K562 (cell line): Measurements from ENCODE around the gene ZNF529. TPM values are rescaled to one million over a fixed set of nuclear protein-coding genes. Genes with fewer than 3 reads are reported as not detected.

Source experiments
- CSDE1 ChIP-seq, 2 experiments: fragments of 450-650 bp; IDR thresholded peaks; 2 replicates each; pipeline ENCODE4 v1.6.1; 2016; ENCODE audit warnings: mild to moderate bottlenecking in 1 of 2
- HDGF ChIP-seq: fragments of 450-650 bp; IDR thresholded peaks from 2 replicates; pipeline ENCODE4 v1.6.1; 2016
- JUN ChIP-seq, 2 experiments: sonication (generic) in 1 of 2; formaldehyde crosslinking in 1 of 2; IDR thresholded peaks; 2 replicates each; pipeline versions ENCODE4 v1.6.1 to v1.8.0; 2012 to 2022; ENCODE audit warnings: borderline replicate concordance in 2 of 2, mild to moderate bottlenecking in 2 of 2, improper control_type of control experiment in 1 of 2, low read depth in 1 of 2, low read length in 1 of 2, missing genetic modification reagents in 1 of 2
- MCM5 ChIP-seq: fragments of 450-650 bp; IDR thresholded peaks from 2 replicates; pipeline ENCODE4 v1.6.1; 2016; ENCODE audit warnings: low read depth
- MECOM ChIP-seq: fragments of 250-450 bp; sonication (Bioruptor Pico); IDR thresholded peaks from 2 replicates; pipeline ENCODE4 v1.8.0; 2022; ENCODE audit warnings: inconsistent platforms
- MTA1 ChIP-seq: fragments of 450-650 bp; IDR thresholded peaks from 2 replicates; pipeline ENCODE4 v1.6.1; 2017; ENCODE audit warnings: borderline replicate concordance
- NCOA6 ChIP-seq: fragments of 450-650 bp; IDR thresholded peaks from 2 replicates; pipeline ENCODE4 v1.6.1; 2017; ENCODE audit warnings: mild to moderate bottlenecking
- NFATC3 ChIP-seq: fragments of 450-650 bp; IDR thresholded peaks from 2 replicates; pipeline ENCODE4 v1.6.1; 2017; ENCODE audit warnings: mild to moderate bottlenecking
- PCBP1 ChIP-seq: fragments of 200-400 bp; formaldehyde crosslinking; IDR thresholded peaks from 2 replicates; pipeline ENCODE4 v1.6.1; 2018; ENCODE audit warnings: mild to moderate bottlenecking, low read depth, low read length; ENCODE audit not compliant: poor library complexity, severe bottlenecking
- RAD51 ChIP-seq: fragments of 450-650 bp; IDR thresholded peaks from 2 replicates; pipeline ENCODE4 v1.7.1; 2016; ENCODE audit warnings: low read depth, mild to moderate bottlenecking, borderline replicate concordance
- SIN3A ChIP-seq, 2 experiments: fragments of 150-350 bp in 1 of 2; IDR thresholded peaks; 2 replicates each; pipeline ENCODE4 v1.6.1; 2011 to 2016; ENCODE audit warnings: borderline replicate concordance in 2 of 2, low read depth in 2 of 2, low read length in 2 of 2, mild to moderate bottlenecking in 2 of 2, moderate library complexity in 2 of 2; ENCODE audit not compliant: control insufficient read depth in 1 of 2
- SMARCE1 ChIP-seq: fragments of 450-650 bp; IDR thresholded peaks from 2 replicates; pipeline ENCODE4 v1.7.1; 2016; ENCODE audit warnings: mild to moderate bottlenecking
- SP1 ChIP-seq: sonication (generic); formaldehyde crosslinking; IDR thresholded peaks from 2 replicates; pipeline ENCODE4 v1.8.1; 2022; ENCODE audit warnings: mild to moderate bottlenecking, missing genetic modification reagents
- SPI1 ChIP-seq: IDR thresholded peaks from 2 replicates; pipeline ENCODE4 v1.6.1; 2011; ENCODE audit warnings: low read depth, low read length, control low read depth, borderline replicate concordance
- SRSF7 ChIP-seq: fragments of 200-400 bp; formaldehyde crosslinking; optimal IDR thresholded peaks from 2 replicates; pipeline ENCODE3; 2017; ENCODE audit warnings: mild to moderate bottlenecking, low read depth, low read length
- TCF7L2 ChIP-seq: fragments of 150-350 bp; IDR thresholded peaks from 2 replicates; pipeline ENCODE4 v1.6.1; 2016; ENCODE audit warnings: low read depth, mild to moderate bottlenecking, low read length, moderate library complexity
- TRIM28 ChIP-seq: fragments of 450-650 bp; IDR thresholded peaks from 2 replicates; pipeline ENCODE4 v1.6.1; 2017
- ZBTB7A ChIP-seq: IDR thresholded peaks from 2 replicates; pipeline ENCODE4 v1.6.1; 2011; ENCODE audit warnings: low read depth, mild to moderate bottlenecking, low read length, moderate library complexity, borderline replicate concordance; ENCODE audit not compliant: control insufficient read depth
- ZNF165 ChIP-seq: fragments of 250-450 bp; sonication (Bioruptor Pico); IDR thresholded peaks from 2 replicates; pipeline ENCODE4 v1.4.0; 2020; ENCODE audit warnings: borderline replicate concordance
- ZNF224 ChIP-seq: sonication (generic); formaldehyde crosslinking; IDR thresholded peaks from 2 replicates; pipeline ENCODE4 v1.8.0; 2022; ENCODE audit warnings: mild to moderate bottlenecking, missing genetic modification reagents
- ZNF444 ChIP-seq: fragments of 250-450 bp; sonication (Bioruptor Pico); IDR thresholded peaks from 2 replicates; pipeline ENCODE4 v1.4.0; 2020; ENCODE audit warnings: mild to moderate bottlenecking, moderate library complexity
- polyA plus RNA-seq, 8 experiments: library from polyadenylated mRNA; depleted of rRNA in 4 of 8; stranded (reverse) in 5 of 8; unstranded in 3 of 8; fragments of >200 nt; fragmentation: Nextera tagmentation in 2 of 8; fragmentation: Illumina TruSeq in 1 of 8; extraction: Ambion mirVana in 2 of 8; extraction: Trizol in 1 of 8; gene quantifications; 2 replicates each; pipeline versions ENCODE4 v1.2.1 to v1.2.3, GENCODE V29; 2011 to 2014; ENCODE audit warnings: inconsistent platforms in 1 of 8, missing spikeins in 1 of 8
- total RNA-seq, 7 experiments: library from RNA; depleted of rRNA in 6 of 7; stranded (reverse); fragments of >200 nt in 6 of 7; fragmentation: Illumina TruSeq in 2 of 7; extraction: Trizol in 2 of 7; gene quantifications; 2 replicates each; pipeline versions ENCODE4 v1.2.1 to v1.2.3, GENCODE V29; 2011 to 2021; ENCODE audit warnings: low replicate concordance in 1 of 7
- TF ChIP-seq, protein P1 (sequence below): fragments of 250-450 bp; sonication (Bioruptor Pico); IDR thresholded peaks from 2 replicates; pipeline ENCODE4 v1.8.0; 2021; ENCODE audit warnings: moderate library complexity, mild to moderate bottlenecking, inconsistent platforms
- TF ChIP-seq, protein P2 (sequence below): sonication (generic); formaldehyde crosslinking; IDR thresholded peaks from 2 replicates; pipeline ENCODE4 v1.4.0; 2020; ENCODE audit warnings: mild to moderate bottlenecking, missing genetic modification reagents
- TF ChIP-seq, protein P3 (sequence below): sonication (generic); formaldehyde crosslinking; IDR thresholded peaks from 2 replicates; pipeline ENCODE4 v1.8.1; 2023; ENCODE audit warnings: mild to moderate bottlenecking, missing genetic modification reagents, moderate library complexity
- TF ChIP-seq, protein P4 (sequence below), 2 experiments: fragments of 450-650 bp; IDR thresholded peaks; 2 replicates each; pipeline ENCODE4 v1.6.1; 2016
- TF ChIP-seq, protein P5 (sequence below): fragments of 450-650 bp; formaldehyde crosslinking; IDR thresholded peaks from 2 replicates; pipeline ENCODE4 v1.4.0; 2020; ENCODE audit warnings: mild to moderate bottlenecking, mixed read lengths

Gene ZNF529
- total and polyA plus RNA-seq, 9 of the 15 experiments (the other 6 are each of a cell fraction or from before 2014, with no cell fraction given) = 2.4 to 12.6 (median 6.3) TPM

DNA sequence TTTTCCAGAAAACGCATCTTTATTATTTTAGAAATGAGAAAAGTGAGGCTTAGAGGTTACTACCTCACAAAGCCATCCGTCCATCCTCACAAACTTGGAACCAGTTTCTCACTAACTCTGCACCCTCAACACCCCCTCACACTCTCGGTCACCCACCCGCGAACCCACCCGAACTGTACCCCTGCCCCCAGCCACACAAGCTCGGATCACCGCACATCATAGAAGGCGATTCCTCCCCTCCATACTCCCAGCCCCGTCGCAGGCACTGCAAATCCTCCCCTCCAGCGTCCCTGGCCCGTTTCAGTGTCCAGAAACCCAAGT is 45.3 kb downstream of the ZNF529 start (continued):
- TF ChIP-seq SPI1 = no peak
- no peak for TF ChIP-seq MCM5
- TF ChIP-seq, protein P1, sequence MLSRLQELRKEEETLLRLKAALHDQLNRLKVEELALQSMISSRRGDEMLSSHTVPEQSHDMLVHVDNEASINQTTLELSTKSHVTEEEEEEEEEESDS = no peak
- TF ChIP-seq JUN (IDR thresholded peaks at IDR 0.05; ENCODE audit: borderline replicate concordance, low read depth, low read length) = no peak
- TF ChIP-seq JUN (CRISPR knock-in tag; IDR thresholded peaks at IDR 0.05; ENCODE audit: borderline replicate concordance) = no peak
- TF ChIP-seq ZNF224 (CRISPR knock-in tag) = no peak
- TF ChIP-seq, protein P2, sequence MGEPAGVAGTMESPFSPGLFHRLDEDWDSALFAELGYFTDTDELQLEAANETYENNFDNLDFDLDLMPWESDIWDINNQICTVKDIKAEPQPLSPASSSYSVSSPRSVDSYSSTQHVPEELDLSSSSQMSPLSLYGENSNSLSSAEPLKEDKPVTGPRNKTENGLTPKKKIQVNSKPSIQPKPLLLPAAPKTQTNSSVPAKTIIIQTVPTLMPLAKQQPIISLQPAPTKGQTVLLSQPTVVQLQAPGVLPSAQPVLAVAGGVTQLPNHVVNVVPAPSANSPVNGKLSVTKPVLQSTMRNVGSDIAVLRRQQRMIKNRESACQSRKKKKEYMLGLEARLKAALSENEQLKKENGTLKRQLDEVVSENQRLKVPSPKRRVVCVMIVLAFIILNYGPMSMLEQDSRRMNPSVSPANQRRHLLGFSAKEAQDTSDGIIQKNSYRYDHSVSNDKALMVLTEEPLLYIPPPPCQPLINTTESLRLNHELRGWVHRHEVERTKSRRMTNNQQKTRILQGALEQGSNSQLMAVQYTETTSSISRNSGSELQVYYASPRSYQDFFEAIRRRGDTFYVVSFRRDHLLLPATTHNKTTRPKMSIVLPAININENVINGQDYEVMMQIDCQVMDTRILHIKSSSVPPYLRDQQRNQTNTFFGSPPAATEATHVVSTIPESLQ (CRISPR knock-in tag) = no peak
- TF ChIP-seq, protein P3, sequence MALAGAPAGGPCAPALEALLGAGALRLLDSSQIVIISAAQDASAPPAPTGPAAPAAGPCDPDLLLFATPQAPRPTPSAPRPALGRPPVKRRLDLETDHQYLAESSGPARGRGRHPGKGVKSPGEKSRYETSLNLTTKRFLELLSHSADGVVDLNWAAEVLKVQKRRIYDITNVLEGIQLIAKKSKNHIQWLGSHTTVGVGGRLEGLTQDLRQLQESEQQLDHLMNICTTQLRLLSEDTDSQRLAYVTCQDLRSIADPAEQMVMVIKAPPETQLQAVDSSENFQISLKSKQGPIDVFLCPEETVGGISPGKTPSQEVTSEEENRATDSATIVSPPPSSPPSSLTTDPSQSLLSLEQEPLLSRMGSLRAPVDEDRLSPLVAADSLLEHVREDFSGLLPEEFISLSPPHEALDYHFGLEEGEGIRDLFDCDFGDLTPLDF = no peak
- TF ChIP-seq TRIM28 = no peak
- no peak for TF ChIP-seq MTA1
- TF ChIP-seq TCF7L2 = no peak
- TF ChIP-seq ZNF165 = no peak
- no peak for TF ChIP-seq SP1 (CRISPR knock-in tag)
- no peak for TF ChIP-seq NFATC3
- TF ChIP-seq CSDE1 (IDR thresholded peaks at IDR 0.05) = no peak
- no peak for TF ChIP-seq PCBP1
- no peak; a peak in 1 of 4 replicates for TF ChIP-seq SIN3A (IDR thresholded peaks at IDR 0.05; ENCODE audit: borderline replicate concordance in 2 of 2, control insufficient read depth in 1 of 2, low read depth in 2 of 2, low read length in 2 of 2)
- TF ChIP-seq NCOA6 = no peak
- TF ChIP-seq SRSF7 = no peak
- no peak for TF ChIP-seq SMARCE1
- TF ChIP-seq HDGF = no peak
- TF ChIP-seq MECOM (CRISPR knock-in tag) = no peak
- TF ChIP-seq, protein P4, sequence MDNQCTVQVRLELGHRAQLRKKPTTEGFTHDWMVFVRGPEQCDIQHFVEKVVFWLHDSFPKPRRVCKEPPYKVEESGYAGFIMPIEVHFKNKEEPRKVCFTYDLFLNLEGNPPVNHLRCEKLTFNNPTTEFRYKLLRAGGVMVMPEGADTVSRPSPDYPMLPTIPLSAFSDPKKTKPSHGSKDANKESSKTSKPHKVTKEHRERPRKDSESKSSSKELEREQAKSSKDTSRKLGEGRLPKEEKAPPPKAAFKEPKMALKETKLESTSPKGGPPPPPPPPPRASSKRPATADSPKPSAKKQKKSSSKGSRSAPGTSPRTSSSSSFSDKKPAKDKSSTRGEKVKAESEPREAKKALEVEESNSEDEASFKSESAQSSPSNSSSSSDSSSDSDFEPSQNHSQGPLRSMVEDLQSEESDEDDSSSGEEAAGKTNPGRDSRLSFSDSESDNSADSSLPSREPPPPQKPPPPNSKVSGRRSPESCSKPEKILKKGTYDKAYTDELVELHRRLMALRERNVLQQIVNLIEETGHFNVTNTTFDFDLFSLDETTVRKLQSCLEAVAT (IDR thresholded peaks at IDR 0.05) = no peak
- no peak for TF ChIP-seq ZNF444 (CRISPR knock-in tag)
- no peak for TF ChIP-seq RAD51
- TF ChIP-seq ZBTB7A = peak; percentile 30; the same call in 1 of the 2 replicates
- TF ChIP-seq, protein P5, sequence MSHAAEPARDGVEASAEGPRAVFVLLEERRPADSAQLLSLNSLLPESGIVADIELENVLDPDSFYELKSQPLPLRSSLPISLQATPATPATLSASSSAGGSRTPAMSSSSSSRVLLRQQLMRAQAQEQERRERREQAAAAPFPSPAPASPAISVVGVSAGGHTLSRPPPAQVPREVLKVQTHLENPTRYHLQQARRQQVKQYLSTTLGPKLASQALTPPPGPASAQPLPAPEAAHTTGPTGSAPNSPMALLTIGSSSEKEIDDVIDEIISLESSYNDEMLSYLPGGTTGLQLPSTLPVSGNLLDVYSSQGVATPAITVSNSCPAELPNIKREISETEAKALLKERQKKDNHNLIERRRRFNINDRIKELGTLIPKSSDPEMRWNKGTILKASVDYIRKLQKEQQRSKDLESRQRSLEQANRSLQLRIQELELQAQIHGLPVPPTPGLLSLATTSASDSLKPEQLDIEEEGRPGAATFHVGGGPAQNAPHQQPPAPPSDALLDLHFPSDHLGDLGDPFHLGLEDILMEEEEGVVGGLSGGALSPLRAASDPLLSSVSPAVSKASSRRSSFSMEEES (CRISPR knock-in tag) = no peak
